ENCODE data around the gene SKI.

DNA sequence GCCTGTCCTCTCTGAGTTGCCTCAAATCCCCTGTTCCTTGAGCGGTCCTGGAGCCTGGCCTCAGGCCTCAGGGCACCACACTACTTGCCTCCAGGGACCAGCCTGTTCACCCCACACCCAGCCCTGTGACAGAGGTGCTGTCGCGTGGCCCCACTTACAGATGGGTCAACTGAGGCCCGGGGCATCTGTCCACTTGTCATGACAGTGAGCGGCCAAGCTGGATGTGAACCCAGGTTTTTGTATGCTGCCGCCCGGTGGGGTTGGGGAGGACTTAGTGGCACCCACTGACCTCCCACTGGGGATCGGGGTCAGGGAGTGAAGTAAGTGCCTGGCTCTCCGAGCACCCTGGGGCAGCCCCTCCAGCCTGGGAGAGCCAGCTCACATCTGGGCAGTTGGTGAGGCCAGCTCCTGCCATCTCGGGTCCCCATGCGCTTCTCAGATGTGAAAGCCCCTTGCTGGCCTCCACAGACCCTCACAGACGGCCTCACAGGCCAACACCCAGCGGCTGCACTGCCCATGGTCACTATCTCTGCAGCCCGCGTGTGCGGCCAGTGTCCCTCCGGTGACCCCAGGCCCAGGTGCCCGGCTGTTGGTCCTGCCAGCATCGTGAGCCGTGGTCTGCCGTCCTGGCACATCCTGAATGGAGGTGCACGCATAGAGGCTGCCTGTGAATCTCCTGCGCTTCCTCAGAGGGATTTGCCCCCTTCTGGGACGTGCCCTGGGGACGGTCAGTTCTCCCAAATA is 24.3 kb upstream of the SKI start:
- TF ChIP-seq SUZ12 (IDR thresholded peaks at IDR 0.05; ENCODE audit: unreplicated experiment) (no peak), RAD21 (IDR thresholded peaks at IDR 0.05; ENCODE audit: insufficient read depth, low read depth, low read length) (no peak), TAF1 (IDR thresholded peaks at IDR 0.05; ENCODE audit: borderline replicate concordance, low read depth, low read length) (no peak), CEBPB (IDR thresholded peaks at IDR 0.05; ENCODE audit: borderline replicate concordance in 1 of 2, low read depth in 2 of 2, low read length in 2 of 2) (no peak), BRCA1 (IDR thresholded peaks at IDR 0.05; ENCODE audit: low read depth, low read length) (no peak), RUNX3 (IDR thresholded peaks at IDR 0.05; ENCODE audit: low read length) (no peak), POLR2A (IDR thresholded peaks at IDR 0.05; ENCODE audit: low read depth, low read length) (no peak), FOXM1 (IDR thresholded peaks at IDR 0.05; ENCODE audit: low read depth, low read length) (no peak), NRF1 (conservative IDR thresholded peaks at IDR 0.05; ENCODE audit: low read depth, low read length) (no peak)
- TF ChIP-seq, protein P1, sequence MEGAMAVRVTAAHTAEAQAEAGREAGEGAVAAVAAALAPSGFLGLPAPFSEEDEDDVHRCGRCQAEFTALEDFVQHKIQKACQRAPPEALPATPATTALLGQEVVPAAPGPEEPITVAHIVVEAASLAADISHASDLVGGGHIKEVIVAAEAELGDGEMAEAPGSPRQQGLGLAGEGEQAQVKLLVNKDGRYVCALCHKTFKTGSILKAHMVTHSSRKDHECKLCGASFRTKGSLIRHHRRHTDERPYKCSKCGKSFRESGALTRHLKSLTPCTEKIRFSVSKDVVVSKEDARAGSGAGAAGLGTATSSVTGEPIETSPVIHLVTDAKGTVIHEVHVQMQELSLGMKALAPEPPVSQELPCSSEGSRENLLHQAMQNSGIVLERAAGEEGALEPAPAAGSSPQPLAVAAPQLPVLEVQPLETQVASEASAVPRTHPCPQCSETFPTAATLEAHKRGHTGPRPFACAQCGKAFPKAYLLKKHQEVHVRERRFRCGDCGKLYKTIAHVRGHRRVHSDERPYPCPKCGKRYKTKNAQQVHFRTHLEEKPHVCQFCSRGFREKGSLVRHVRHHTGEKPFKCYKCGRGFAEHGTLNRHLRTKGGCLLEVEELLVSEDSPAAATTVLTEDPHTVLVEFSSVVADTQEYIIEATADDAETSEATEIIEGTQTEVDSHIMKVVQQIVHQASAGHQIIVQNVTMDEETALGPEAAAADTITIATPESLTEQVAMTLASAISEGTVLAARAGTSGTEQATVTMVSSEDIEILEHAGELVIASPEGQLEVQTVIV (IDR thresholded peaks at IDR 0.05; ENCODE audit: borderline replicate concordance, partially characterized antibody) = no peak
- TF ChIP-seq, protein P2, sequence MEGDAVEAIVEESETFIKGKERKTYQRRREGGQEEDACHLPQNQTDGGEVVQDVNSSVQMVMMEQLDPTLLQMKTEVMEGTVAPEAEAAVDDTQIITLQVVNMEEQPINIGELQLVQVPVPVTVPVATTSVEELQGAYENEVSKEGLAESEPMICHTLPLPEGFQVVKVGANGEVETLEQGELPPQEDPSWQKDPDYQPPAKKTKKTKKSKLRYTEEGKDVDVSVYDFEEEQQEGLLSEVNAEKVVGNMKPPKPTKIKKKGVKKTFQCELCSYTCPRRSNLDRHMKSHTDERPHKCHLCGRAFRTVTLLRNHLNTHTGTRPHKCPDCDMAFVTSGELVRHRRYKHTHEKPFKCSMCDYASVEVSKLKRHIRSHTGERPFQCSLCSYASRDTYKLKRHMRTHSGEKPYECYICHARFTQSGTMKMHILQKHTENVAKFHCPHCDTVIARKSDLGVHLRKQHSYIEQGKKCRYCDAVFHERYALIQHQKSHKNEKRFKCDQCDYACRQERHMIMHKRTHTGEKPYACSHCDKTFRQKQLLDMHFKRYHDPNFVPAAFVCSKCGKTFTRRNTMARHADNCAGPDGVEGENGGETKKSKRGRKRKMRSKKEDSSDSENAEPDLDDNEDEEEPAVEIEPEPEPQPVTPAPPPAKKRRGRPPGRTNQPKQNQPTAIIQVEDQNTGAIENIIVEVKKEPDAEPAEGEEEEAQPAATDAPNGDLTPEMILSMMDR (IDR thresholded peaks at IDR 0.05 in 2 of 3, conservative IDR thresholded peaks at IDR 0.05 in 1 of 3; ENCODE audit: control insufficient read depth in 2 of 3, extremely low read depth in 1 of 3, insufficient read depth in 1 of 3, low read depth in 3 of 3, low read length in 3 of 3) = no peak
- TF ChIP-seq, protein P3, sequence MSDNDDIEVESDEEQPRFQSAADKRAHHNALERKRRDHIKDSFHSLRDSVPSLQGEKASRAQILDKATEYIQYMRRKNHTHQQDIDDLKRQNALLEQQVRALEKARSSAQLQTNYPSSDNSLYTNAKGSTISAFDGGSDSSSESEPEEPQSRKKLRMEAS (IDR thresholded peaks at IDR 0.05; ENCODE audit: low read depth, low read length) = no peak
